ENCODE measurements around the gene ISG15.
"Not testable (repeated sequence)": the region's sequence is repeated elsewhere in the genome, so short reads cannot be mapped to it uniquely, and the experiment has no call there.

The ISG15 gene

DNA sequence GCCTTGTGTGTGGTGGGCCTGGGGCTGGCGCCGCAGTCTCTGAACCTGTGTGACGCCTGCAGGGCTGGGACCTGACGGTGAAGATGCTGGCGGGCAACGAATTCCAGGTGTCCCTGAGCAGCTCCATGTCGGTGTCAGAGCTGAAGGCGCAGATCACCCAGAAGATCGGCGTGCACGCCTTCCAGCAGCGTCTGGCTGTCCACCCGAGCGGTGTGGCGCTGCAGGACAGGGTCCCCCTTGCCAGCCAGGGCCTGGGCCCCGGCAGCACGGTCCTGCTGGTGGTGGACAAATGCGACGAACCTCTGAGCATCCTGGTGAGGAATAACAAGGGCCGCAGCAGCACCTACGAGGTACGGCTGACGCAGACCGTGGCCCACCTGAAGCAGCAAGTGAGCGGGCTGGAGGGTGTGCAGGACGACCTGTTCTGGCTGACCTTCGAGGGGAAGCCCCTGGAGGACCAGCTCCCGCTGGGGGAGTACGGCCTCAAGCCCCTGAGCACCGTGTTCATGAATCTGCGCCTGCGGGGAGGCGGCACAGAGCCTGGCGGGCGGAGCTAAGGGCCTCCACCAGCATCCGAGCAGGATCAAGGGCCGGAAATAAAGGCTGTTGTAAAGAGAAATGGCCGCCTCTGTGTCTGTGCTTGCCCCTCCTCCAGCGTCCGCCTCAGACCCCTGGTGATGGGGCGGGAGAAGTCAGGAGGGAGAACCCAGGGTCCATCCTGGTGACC is 788 bp downstream of the ISG15 start:
- no peak for DNase-seq

DNA sequence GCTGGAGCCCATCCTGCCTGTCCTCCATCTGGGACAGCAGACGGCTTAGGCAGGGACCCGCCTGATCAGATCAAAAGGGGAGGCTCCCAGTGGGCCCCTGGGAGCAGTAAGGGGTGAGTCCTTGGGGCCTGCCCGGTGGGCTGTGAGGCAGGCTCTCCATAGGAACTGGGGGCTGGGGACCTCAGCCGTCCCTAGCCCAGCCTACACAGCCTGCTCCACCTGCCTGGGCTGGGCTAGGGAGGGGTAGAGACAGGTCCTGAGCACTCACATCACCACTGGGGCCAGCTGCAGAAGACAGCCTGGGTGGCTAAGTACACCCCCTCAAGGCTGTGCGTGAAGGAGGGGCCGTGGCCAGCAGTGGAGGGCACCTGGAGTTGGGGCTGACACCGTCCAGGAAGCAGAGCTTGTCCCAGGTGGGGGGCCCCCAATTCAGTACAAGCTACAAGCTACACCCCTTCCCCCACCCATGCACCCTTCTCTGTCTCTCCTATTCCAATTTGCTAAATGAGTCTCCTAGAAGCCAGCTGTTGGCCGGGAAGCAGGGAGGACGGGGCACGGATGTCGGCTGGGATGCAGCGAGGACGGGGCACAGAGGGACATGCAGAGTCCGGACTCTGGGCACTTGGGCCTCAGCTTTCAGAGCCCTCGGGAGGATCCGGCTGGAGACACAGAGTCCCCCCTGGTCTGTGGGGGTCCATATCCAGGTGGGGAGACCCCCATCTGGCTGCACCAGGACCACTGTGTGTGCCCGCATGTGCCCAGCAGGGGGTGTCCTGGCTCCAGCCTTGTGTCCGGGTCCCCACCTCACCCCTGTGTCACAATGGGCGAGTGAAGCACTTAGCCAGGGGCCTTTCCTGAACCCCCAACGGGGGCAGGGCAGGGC is 1.7 kb downstream of the ISG15 start:
- peak; percentile 54 for DNase-seq

DNA sequence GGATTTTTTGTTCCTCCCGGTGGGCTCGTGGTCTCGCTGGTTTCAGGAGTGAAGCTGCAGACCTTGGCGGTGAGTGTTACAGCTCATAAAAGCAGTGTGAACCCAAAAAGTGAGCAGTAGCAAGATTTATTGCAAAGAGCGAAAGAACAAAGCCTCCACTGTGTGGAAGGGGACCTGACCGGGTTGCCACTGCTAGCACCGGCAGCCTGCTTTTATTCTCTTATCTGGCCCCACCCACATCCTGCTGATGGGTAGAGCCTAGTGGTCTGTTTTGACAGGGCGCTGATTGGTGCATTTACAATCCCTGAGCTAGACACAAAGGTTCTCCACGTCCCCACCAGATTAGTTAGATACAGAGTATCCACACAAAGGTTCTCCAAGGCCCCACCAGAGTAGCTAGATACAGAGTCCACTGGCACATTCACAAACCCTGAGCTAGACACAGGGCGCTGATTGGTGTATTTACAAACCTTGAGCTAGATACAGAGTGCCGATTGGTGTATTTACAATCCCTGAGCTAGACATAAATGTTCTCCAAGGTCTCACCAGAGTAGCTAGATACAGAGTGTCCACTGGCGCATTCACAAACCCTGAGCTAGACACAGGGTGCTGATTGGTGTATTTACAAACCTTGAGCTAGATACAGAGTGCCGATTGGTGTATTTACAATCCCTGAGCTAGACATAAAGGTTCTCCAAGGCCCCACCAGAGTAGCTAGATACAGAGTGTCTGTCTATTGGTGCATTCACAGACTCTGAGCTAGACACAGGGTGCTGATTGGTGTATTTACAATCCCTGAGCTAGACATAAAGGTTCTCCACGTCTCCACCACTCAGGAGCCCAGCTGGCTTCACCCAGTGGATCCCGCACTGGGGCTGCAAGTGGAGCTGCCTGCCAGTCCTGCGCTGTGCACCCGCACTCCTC is 4.4 kb downstream of the ISG15 start:
- not testable (repeated sequence) for DNase-seq

DNA sequence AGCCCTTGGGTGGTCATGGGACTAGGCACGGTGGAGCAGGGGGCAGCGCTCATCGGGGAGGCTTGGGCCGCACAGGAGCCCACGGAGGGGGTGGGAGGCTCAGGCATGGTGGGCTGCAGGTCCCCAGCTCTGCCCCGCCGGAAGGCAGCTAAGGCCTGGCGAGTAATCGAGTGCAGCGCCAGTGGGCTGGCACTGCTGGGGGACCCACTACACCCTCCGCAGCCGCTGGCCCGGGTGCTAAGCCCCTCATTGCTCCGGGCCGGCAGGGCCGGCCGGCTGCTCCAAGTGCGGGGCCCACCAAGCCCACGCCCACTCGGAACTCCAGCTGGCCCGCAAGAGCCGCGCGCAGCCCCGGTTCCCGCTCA is 5.0 kb downstream of the ISG15 start:
- DNase-seq: not testable (repeated sequence)

DNA sequence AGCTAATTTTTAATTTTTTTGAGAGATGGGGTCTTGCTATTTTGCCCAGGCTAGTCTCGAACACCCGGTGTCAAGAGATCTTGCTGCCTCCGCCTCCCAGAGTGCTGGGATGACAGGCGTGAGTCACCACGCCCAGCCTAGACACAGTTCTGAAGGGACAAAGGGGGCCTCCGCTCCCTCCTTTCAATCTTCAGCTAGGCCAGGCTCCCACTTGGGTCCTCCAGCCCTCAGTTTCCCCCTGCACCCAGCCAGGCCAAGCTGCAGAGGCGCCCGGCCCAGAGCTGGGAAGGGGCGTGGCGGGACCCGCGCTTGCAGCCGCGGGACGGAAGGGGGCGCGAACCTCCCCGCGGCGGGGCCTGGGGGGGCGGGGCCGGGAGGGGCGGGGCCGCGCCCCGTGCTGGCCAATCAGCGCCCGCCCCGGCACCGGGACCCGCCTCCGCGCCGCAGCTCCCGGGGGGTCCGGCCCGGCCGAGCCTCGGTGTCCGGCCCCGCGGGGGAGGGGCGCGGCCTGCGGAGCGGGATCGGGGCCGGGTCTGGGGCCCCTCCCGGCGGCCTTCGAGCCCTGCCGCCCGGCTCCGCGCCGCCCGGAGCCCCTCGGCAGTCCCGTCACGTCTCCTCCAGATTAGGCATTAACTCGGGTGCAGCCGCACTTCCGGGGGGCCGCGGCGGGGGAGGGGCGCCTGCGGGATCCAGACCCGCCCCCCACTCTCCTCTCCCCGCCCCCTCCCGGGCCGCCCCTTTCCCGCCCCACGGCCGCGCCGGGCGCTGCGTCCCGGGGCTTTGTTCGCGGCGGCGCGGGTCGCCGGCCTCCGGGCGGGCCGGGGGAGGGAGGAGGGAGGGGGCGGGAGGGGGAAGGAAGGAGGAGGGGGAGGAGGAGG is 6.1 kb downstream of the ISG15 start:
- DNase-seq: peak; percentile 85

DNA sequence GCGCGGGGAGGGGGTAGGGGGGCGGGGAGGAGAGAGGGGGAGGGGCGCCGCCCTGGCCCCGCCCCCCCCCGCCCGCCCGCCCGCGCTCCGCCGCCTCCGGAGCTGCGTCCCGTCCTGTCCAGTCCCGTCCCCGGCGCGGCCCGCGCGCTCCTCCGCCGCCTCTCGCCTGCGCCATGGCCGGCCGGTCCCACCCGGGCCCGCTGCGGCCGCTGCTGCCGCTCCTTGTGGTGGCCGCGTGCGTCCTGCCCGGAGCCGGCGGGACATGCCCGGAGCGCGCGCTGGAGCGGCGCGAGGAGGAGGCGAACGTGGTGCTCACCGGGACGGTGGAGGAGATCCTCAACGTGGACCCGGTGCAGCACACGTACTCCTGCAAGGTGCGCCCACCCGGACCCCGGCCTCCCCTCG is 6.7 kb downstream of the ISG15 start, which contains the start of gene AGRN:
AGRN (plus strand) TSS at position 121 of the 405 bp plus-strand sequence; CDS start at position 174, 53 bp downstream.
- DNase-seq: peak; percentile 49

DNA sequence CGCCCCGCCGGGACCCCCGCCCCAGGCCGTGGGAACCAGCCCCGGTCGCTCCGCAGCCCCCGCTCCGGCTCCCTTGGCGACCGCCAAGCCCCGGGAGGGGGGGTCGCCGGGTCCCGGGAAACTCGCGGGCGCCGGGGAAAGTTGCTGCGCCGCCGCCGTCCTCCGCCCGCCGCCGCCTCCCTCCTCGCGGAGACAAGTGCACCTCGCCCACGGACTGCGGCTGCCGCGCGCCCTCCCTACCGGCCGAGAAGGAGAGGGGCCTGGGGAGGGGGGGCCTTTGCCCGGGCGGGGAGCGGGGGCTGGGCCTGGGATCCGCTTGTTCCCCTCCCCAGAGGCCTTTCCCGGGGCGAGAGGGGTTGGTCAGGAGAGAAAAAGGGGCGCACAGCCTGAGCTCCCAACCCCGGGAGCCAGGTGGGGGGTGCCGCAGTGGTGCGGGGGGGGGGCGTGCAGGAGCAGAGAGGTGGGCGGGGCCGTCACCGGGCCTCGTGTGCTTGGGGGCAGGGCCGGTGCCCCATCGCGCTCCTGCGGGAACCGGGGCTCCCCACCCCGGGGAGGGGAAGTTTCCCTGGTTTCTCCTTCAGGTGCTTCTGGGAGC is 7.2 kb downstream of the ISG15 start:
- DNase-seq: no peak

DNA sequence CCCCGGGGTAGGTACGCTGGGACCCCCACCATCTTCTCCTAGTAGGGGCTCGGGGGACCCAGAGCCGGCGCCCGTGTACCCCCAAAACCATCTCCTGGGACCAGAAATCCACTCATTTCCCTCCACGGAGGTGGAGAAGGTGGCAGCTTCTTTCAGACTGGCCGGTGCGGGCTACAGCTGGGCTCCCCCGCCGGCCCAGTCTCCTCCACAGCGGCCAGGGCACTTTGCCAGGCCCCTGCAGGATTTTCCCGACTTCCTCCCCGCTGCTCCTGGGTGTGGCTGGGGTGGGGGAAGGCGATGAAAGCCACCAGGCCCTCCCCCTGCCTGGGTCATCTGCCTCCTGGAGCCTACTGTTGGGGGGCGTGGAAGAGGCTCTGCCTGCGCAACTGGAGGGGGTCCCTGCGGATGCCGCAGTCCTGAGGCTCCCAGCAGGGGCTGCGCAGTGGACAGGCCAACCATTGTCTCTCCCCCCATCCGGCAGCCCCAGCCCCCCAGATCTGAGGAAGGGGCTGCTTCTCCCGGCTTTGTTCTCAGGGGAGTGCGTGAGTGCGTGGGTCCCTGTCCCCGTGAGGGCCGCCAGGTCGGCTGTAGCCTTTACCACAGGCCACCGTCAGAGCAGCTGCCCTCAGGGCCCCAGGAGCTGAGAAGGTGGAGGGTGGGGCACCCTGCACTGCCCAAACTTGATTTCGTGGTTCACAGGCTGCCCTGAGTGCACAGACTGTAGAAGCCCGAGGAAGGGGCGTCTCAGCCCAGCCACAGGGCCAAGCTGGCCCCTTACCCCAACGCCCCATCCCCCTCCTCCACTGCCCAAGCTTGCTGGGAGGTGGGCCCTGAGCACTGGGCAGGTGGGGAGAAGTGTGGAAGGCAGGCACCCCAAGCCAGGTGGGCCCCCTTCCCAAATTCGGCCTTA is 8.0 kb downstream of the ISG15 start:
- peak; percentile 81 for DNase-seq

DNA sequence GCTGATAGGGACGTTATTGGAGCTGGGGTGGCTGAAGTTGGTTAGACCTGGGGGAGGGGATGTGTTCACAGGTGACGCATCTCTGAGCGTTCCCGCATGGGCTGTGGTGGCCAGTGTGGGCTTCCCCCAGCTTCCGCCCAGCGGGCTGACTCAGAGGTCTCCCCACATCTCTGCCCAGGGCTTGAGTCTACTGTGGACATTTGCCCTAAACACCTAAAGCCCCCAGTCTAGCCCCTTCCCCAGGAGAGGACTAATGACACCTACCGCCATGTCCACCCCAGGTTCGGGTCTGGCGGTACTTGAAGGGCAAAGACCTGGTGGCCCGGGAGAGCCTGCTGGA is 8.6 kb downstream of the ISG15 start:
- DNase-seq: no peak

DNA sequence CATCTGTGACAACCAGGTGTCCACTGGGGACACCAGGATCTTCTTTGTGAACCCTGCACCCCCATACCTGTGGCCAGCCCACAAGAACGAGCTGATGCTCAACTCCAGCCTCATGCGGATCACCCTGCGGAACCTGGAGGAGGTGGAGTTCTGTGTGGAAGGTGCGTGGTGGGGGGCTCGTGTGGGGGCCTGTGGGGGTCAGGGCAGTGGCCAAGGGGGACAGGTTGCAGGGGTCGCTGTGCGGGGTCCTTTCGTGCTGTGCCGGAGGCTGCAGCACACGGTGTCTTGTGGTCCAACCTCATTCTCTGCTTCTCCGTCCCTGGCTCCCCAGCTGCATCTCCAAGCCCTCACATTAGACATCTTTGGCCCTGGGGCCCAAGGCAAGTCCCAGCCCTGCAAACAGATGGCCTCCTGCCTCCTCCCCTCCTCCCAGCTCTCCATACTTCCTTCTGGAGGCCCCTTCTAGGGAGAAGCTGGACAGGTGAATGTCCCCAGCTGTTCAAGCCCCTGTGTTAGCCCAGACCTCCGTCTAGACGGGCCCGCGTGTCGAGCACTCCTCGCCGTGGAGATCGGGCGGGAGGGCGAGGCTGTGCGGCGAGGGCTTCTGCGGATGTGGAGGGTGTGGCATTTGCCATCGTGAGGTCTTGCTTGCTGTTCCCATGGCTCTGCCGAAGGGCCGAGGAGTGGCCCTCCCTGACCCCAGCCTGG is 9.2 kb downstream of the ISG15 start:
- no peak for DNase-seq

DNA sequence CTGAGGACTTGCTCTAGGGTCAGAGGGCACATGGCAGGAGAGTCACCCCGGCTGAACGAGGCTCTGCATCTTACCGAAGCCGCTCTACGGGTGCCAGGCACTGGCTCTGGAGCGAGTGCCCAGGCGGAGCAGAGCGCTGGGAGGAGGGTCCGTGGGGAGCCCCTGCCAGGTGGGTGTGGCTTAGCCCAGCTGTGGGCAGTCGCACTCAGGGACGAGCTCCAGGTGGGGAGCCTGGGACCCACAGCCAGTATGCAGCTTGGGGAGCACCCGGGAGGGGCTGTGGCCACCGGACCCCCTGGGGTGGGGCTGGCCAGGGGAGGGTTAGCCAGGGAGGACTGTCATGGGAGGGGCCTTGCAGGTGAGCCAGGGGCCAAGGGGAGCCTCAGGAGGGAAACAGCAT is 10.4 kb downstream of the ISG15 start:
- no peak for DNase-seq

DNA sequence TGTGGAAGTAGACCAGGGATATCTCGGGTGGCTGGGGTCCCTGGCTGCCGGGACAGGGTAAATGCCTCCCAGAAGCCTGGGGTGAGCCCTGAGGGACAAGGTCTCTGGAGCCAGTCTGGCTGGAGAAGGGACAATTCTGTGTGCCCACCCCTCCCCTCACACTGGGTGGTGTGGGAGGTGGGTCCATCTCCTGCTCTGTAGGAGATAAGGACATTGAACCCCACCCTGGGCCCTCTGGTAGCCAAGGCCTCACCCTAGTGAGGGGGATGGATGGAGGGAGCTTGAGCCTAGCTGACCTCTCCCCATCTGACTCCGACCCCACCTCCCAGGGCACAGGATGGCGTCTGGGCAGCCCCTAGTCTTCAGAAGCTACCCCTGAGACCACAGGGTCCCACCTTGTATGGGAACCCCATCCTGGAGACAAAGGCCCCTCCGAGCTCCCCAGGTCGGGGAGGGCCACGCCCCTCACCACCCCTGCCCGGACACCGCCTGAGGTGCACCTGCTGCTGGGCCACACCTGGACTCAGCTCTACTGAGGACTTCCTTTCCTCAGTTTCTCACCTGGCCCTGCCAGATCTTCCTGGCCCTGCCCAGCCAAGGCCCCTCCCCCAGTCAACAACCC is 11.0 kb downstream of the ISG15 start:
- DNase-seq: no peak

DNA sequence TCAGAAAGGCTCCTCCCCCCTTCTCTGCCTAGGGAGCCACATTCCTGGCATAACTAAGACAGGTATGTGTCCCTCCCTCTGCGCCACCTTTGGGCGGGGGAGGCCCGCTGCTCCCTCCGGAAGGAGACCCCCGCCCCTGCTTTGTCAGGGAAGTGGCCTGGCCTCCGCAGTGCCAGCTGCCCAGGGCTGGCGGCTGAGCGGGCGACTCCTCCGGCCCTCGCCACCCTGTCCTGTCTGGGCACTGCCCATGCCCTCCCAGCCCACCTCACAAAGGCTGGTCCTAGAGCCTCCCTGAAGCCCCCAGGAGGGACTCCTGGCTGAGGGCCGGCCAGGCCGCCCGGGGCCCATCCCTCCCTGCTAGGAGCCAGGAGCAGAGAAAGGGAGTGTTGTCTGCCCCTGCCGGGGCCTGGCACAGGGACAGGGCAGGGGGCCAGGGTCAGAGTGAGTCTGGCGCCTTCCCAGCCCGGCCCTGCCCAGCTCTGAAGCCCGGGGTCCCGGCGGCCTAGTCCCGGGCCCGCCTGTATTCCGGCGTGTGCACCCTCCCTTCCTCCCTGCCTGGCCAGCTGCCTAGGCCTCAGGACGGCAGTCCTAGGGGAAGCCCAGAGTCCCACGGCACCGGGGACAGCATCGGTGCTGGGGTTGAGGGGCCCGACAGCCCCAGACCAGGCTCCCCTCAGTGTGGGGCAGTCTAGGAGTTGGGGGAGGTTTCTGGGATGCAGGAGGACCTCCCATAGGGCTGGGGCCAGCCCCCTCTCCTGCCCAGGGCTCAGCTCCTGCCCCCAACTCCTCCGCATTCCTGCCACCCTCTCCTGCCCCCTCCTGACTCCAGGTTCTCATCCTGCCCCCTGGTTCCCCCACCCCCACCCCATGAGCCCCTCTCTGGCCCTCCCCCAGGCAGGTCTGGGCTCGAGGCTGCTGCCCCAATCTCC is 11.7 kb downstream of the ISG15 start:
- DNase-seq: no peak

DNA sequence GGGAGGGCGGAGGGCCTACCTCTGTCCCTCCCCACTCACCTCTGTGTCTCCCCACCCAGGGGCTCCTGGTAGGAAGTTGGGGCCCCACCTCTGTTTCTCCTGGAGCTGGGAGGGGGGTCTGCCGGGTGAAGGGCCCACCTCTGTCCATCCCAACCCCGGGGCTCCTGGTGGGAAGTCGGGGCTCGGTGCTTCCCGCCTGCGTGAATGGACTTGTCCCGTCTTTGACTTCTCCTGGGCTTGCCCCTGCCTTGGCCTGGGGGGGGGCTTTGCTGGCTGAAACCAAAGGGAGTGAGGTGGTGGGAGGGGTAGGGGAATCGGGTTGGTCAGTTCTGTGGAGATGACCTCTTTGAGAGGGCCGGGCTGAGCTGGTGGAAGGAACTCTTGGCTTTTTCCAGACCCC is 12.4 kb downstream of the ISG15 start:
- DNase-seq: no peak

DNA sequence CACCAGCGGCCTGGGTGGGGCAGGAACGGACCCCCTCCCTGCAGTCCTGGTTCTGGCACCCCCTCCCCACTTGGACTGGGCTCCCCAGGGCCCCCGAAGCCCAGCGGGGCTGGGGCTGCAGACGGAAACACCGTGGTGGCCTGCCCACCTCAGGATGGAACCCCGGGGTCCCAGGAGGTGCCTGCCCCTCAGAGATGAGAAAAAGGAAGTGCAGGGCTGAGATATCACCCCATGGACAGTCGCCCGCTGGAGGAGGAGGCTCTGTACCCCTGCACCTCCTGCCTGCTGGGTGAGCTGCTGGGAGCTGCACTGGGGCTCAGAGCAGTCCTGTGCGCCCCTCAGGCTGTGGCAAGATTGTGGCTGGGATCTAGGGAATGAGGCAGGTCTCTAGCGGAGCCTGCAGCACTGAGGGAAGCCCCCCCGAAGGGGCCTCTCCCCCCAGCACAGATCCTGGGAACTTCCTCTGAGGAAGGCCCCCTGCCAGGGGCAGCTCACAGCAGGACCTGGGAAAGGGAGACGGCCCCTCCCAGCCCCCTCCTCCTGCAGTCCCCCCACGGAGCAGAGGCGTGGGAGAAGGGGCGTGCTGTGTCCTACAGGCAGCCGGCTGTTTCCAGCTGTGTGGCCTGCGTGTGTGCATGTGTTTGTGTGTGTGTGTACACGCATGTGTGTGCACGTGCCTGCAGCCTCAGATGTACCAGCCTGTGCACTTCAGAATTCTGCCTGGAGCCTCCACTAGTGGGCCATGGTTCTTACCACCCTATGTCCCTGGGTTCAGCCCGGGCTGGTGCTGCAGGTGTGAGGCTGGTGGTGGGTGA is 13.5 kb downstream of the ISG15 start:
- DNase-seq: no peak

DNA sequence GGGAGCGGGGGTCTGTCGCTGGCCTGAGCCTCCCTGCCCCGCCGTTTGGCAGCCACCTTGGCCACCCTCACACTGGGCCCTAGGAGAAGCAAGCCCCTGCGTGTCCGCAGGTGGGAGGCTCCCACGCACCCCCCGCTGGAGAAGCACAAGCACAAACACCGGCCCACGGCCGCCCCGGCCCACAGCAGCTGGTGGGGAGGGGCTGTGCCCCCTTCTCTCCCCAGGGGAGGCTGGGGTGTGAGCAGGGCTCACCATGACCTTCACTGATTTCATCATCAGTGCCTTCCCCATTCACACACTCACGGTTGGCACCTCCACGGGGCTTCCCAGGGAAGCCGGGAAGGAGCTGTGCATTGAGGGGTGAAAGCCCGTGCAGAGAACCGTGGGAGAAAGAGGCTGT is 14.5 kb downstream of the ISG15 start:
- DNase-seq: no peak

Measured in inflammatory macrophage treated with lipopolysaccharide for 4 hours (primary cell).